Stomach (tissue), 4 donors: ENCODE results near the gene PRR16.

Experiments
- CTCF ChIP-seq, 7 experiments: fragments of 450-650 bp in 4 of 7; fragments of 200-600 bp in 3 of 7; sonication (generic) in 3 of 7; IDR thresholded peaks; one replicate each; pipeline ENCODE4 v1.5.1; 2016 to 2019; ENCODE audit warnings: antibody characterized with exemption in 7 of 7, control low read depth in 2 of 7, mild to moderate bottlenecking in 1 of 7
- EP300 ChIP-seq: sonication (generic); formaldehyde crosslinking; IDR thresholded peaks from one replicate; pipeline ENCODE4 v1.6.1; 2017; ENCODE audit warnings: antibody characterized with exemption
- POLR2A ChIP-seq, 4 donors: fragments of 450-650 bp; IDR thresholded peaks; one replicate each; pipeline ENCODE4 v1.6.1; 2016; ENCODE audit warnings: antibody characterized with exemption in 4 of 4, control low read depth in 2 of 4, mild to moderate bottlenecking in 1 of 4, moderate library complexity in 1 of 4
- POLR2AphosphoS5 ChIP-seq, 3 donors: sonication (generic); formaldehyde crosslinking; IDR thresholded peaks; one replicate each; pipeline ENCODE4 v1.6.1; 2016; ENCODE audit warnings: antibody characterized with exemption in 3 of 3

GRCh38 chr5:120465436-120465961, 1.4 kb downstream of the PRR16 start:
- TF ChIP-seq CTCF (IDR thresholded peaks at IDR 0.05) (no peak), POLR2A (IDR thresholded peaks at IDR 0.05) (no peak), POLR2AphosphoS5 (IDR thresholded peaks at IDR 0.05) (no peak), EP300 (no peak)
